ENCODE measurements around the gene NHP2. TPM values are rescaled to one million over a fixed set of nuclear protein-coding genes. Genes with fewer than 3 reads are reported as not detected.

The NHP2 gene
- total RNA-seq, 1 donor from 2014 or later: 175 TPM

DNA sequence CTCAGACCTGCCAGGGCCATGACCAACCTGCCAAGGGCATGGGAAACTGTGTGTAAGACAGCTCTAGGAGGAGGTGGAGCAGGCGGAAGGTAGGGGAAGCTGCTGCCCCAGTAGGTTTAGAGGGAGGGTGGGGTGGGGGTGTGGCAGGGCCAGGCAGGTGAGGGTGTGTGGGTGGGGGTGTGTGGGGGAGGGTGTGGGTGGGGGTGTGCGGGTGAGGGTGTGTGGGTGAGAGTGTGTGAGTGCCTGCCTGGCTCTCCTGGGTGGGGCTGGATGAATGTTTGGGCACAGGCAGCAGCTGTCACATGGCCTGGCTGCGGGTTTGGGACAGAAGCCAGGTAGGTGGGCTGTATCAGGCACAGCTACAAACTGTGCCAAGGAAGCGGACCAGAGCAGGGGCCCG, 49.2 kb downstream of the NHP2 start:
- POLR2A ChIA-PET: no interaction called here
- no peak overlapping the region for H3K4me3 Mint-ChIP-seq
- no peak for DNase-seq
- no peaks in the 10 kb centered on the region for H3K9me3 Mint-ChIP-seq
- H3K4me1 Mint-ChIP-seq: peaks cover 33% of the 10 kb centered on the region
- no peak for ATAC-seq (ENCODE audit: low read depth)
- H3K27me3 Mint-ChIP-seq: no peaks in the 10 kb centered on the region
- H3K27ac Mint-ChIP-seq: no peak overlapping the region
- TF ChIP-seq, protein P1, sequence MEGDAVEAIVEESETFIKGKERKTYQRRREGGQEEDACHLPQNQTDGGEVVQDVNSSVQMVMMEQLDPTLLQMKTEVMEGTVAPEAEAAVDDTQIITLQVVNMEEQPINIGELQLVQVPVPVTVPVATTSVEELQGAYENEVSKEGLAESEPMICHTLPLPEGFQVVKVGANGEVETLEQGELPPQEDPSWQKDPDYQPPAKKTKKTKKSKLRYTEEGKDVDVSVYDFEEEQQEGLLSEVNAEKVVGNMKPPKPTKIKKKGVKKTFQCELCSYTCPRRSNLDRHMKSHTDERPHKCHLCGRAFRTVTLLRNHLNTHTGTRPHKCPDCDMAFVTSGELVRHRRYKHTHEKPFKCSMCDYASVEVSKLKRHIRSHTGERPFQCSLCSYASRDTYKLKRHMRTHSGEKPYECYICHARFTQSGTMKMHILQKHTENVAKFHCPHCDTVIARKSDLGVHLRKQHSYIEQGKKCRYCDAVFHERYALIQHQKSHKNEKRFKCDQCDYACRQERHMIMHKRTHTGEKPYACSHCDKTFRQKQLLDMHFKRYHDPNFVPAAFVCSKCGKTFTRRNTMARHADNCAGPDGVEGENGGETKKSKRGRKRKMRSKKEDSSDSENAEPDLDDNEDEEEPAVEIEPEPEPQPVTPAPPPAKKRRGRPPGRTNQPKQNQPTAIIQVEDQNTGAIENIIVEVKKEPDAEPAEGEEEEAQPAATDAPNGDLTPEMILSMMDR (IDR thresholded peaks at IDR 0.05): no peak
- no peaks in the 10 kb centered on the region for H3K36me3 Mint-ChIP-seq (ENCODE audit: low read depth)
- CTCF ChIA-PET: no interaction called here
- intact Hi-C loops (cut with micrococcal nuclease): no loop called here

DNA sequence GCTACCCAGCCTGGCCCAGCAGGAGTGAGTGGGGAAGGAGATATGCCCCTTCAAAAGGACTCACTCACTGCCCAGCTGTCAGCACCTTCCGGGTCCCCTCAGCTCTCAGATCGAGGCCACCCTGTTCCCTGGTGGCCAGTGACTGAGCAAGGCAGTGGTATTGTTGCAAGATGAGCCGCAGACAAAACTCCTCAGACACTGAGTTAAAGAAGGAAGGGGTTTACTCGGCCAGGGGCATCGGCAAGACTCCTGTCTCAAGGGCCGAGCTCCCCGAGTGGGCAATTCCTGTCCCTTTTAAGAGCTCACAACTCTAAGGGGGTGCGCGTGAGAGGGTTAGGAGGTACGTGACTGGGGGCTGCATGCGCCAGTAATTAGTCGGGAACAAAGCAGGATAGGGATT, 50.1 kb downstream of the NHP2 start:
- ChIA-PET POLR2A (interaction anchor here (0.9 kb wide), 1 partner anchor 50 kb away, joined by 3 read pairs; the partner anchor contains the start of gene NHP2), CTCF (no interaction called here)
- H3K36me3 Mint-ChIP-seq (ENCODE audit: low read depth): no peaks in the 10 kb centered on the region
- H3K27ac Mint-ChIP-seq: peak overlapping the region; percentile 53
- TF ChIP-seq, protein P1 (IDR thresholded peaks at IDR 0.05): no peak
- no peaks in the 10 kb centered on the region for H3K9me3 Mint-ChIP-seq
- H3K27me3 Mint-ChIP-seq: no peaks in the 10 kb centered on the region
- no peak for DNase-seq
- H3K4me1 Mint-ChIP-seq: peaks cover 24% of the 10 kb centered on the region
- ATAC-seq (ENCODE audit: low read depth): no peak
- no peak overlapping the region for H3K4me3 Mint-ChIP-seq
- intact Hi-C loops (cut with micrococcal nuclease): no loop called here

Other genes starting within 250 kb of the NHP2 start
- gene PROP1, start 157.6 kb downstream of the NHP2 start, total RNA-seq: not detected in 2 replicates
- 17.4 and 18.1 TPM in 2 replicates for gene N4BP3, start 40.4 kb downstream of the NHP2 start, total RNA-seq
- gene RMND5B, start 22.9 kb downstream of the NHP2 start, total RNA-seq: 42.4 and 57.2 TPM in 2 replicates
- not detected in 2 replicates for gene GMCL2, start 33.5 kb upstream of the NHP2 start, total RNA-seq
- gene HNRNPAB, start 50.6 kb upstream of the NHP2 start, total RNA-seq: 118 and 120 TPM in 2 replicates
- gene PHYKPL, start 78.9 kb upstream of the NHP2 start, total RNA-seq: 176 and 205 TPM in 2 replicates